ENCODE data around the gene PTPRC. TPM values are rescaled to one million over a fixed set of nuclear protein-coding genes. Genes with fewer than 3 reads are reported as not detected.
A peak's percentile ranks its signal among the peaks of the same experiment; 100 is the strongest.

PTPRC gene
- total RNA-seq, 1 experiment from 2014 or later = not detected

- Histone ChIP-seq H3K4me3 (no peak overlapping the region), H3K4me1 (no peaks in the 10 kb centered on the region), H3K9me3 (replicated peaks) (no peaks in the 10 kb centered on the region), H3K36me3 (no peaks in the 10 kb centered on the region), H3K27ac (no peak overlapping the region), H3K27me3 (no peaks in the 10 kb centered on the region)
- no peak for DNase-seq
Measured at GRCh38 chr1:198649232-198649967, 10.6 kb downstream of the PTPRC start.

GRCh38 chr1:198649968-198650338, 11.1 kb downstream of the PTPRC start:
- H3K27ac ChIP-seq = no peak overlapping the region
- no peaks in the 10 kb centered on the region for H3K27me3 ChIP-seq
- no peak overlapping the region for H3K4me3 ChIP-seq
- no peak for DNase-seq
- no peaks in the 10 kb centered on the region for H3K36me3 ChIP-seq
- H3K4me1 ChIP-seq = no peaks in the 10 kb centered on the region
- H3K9me3 ChIP-seq (replicated peaks) = no peaks in the 10 kb centered on the region

- Histone ChIP-seq H3K4me3 (no peak overlapping the region), H3K27me3 (no peaks in the 10 kb centered on the region), H3K27ac (no peak overlapping the region), H3K36me3 (no peaks in the 10 kb centered on the region), H3K4me1 (no peaks in the 10 kb centered on the region), H3K9me3 (replicated peaks) (no peaks in the 10 kb centered on the region)
- no peak for DNase-seq
Measured at GRCh38 chr1:198650506-198650905, 11.7 kb downstream of the PTPRC start.

GRCh38 chr1:198651650-198652400, 13.0 kb downstream of the PTPRC start:
- Histone ChIP-seq H3K4me1 (no peaks in the 10 kb centered on the region), H3K36me3 (no peaks in the 10 kb centered on the region), H3K4me3 (no peak overlapping the region), H3K27me3 (no peaks in the 10 kb centered on the region), H3K27ac (no peak overlapping the region), H3K9me3 (replicated peaks) (no peaks in the 10 kb centered on the region)
- DNase-seq = no peak

- no peak overlapping the region for H3K4me3 ChIP-seq
- H3K27me3 ChIP-seq = no peaks in the 10 kb centered on the region
- H3K9me3 ChIP-seq (replicated peaks) = no peaks in the 10 kb centered on the region
- no peaks in the 10 kb centered on the region for H3K36me3 ChIP-seq
- no peak overlapping the region for H3K27ac ChIP-seq
- no peaks in the 10 kb centered on the region; the same call in 1 of the 2 replicates for H3K4me1 ChIP-seq
- DNase-seq = no peak
Measured at GRCh38 chr1:198653808-198654413, 15.1 kb downstream of the PTPRC start.

GRCh38 chr1:198655459-198656121, 16.8 kb downstream of the PTPRC start:
- no peaks in the 10 kb centered on the region for H3K36me3 ChIP-seq
- H3K4me3 ChIP-seq = no peak overlapping the region
- no peaks in the 10 kb centered on the region; the same call in 1 of the 2 replicates for H3K4me1 ChIP-seq
- H3K27me3 ChIP-seq = no peaks in the 10 kb centered on the region
- DNase-seq = no peak
- no peaks in the 10 kb centered on the region for H3K9me3 ChIP-seq (replicated peaks)
- no peak overlapping the region for H3K27ac ChIP-seq

GRCh38 chr1:198656500-198656932, 17.7 kb downstream of the PTPRC start:
- H3K27ac ChIP-seq = no peak overlapping the region
- H3K4me3 ChIP-seq = no peak overlapping the region
- no peaks in the 10 kb centered on the region for H3K36me3 ChIP-seq
- H3K9me3 ChIP-seq (replicated peaks) = no peaks in the 10 kb centered on the region
- no peak for DNase-seq
- no peaks in the 10 kb centered on the region for H3K27me3 ChIP-seq
- H3K4me1 ChIP-seq = no peaks in the 10 kb centered on the region; the same call in 1 of the 2 replicates

- no peak overlapping the region for H3K27ac ChIP-seq
- no peak for DNase-seq
- no peaks in the 10 kb centered on the region for H3K36me3 ChIP-seq
- no peaks in the 10 kb centered on the region for H3K27me3 ChIP-seq
- H3K4me3 ChIP-seq = no peak overlapping the region
- H3K4me1 ChIP-seq = no peaks in the 10 kb centered on the region; the same call in 1 of the 2 replicates
- H3K9me3 ChIP-seq (replicated peaks) = no peaks in the 10 kb centered on the region
Measured at GRCh38 chr1:198657550-198658064, 18.8 kb downstream of the PTPRC start.

- H3K27ac ChIP-seq = no peak overlapping the region
Measured at GRCh38 chr1:198660341-198661261, 21.8 kb downstream of the PTPRC start.

GRCh38 chr1:198662821-198663220, 24.0 kb downstream of the PTPRC start:
- H3K4me1 ChIP-seq = no peaks in the 10 kb centered on the region; the same call in 1 of the 2 replicates
- H3K27me3 ChIP-seq = no peaks in the 10 kb centered on the region
- H3K4me3 ChIP-seq = no peak overlapping the region
- H3K27ac ChIP-seq = no peak overlapping the region
- no peaks in the 10 kb centered on the region for H3K36me3 ChIP-seq
- no peak for DNase-seq
- no peaks in the 10 kb centered on the region for H3K9me3 ChIP-seq (replicated peaks)

More at GRCh38 chr1:198660341-198661261, 21.8 kb downstream of the PTPRC start:
- Histone ChIP-seq H3K4me3 (no peak overlapping the region), H3K9me3 (replicated peaks) (no peaks in the 10 kb centered on the region), H3K36me3 (no peaks in the 10 kb centered on the region), H3K4me1 (no peaks in the 10 kb centered on the region; the same call in 1 of the 2 replicates), H3K27me3 (no peaks in the 10 kb centered on the region)
- DNase-seq = no peak

GRCh38 chr1:198664068-198664788, 25.4 kb downstream of the PTPRC start:
- H3K27ac ChIP-seq = no peak overlapping the region
- H3K36me3 ChIP-seq = no peaks in the 10 kb centered on the region
- no peaks in the 10 kb centered on the region for H3K27me3 ChIP-seq
- DNase-seq = no peak
- no peaks in the 10 kb centered on the region for H3K9me3 ChIP-seq (replicated peaks)
- H3K4me3 ChIP-seq = peak overlapping the region; percentile 28
- peaks cover 7% of the 10 kb centered on the region; the same call in 1 of the 2 replicates for H3K4me1 ChIP-seq

- Histone ChIP-seq H3K36me3 (no peaks in the 10 kb centered on the region), H3K9me3 (replicated peaks) (no peaks in the 10 kb centered on the region), H3K27me3 (no peaks in the 10 kb centered on the region), H3K4me3 (no peak overlapping the region), H3K4me1 (peaks cover 12% of the 10 kb centered on the region; the same call in 1 of the 2 replicates), H3K27ac (no peak overlapping the region)
- DNase-seq = no peak
Measured at GRCh38 chr1:198667186-198667585, 28.3 kb downstream of the PTPRC start.

GRCh38 chr1:198667807-198668206, 29.0 kb downstream of the PTPRC start:
- H3K36me3 ChIP-seq = no peaks in the 10 kb centered on the region
- H3K4me3 ChIP-seq = no peak overlapping the region
- no peak for DNase-seq
- H3K4me1 ChIP-seq = peaks cover 12% of the 10 kb centered on the region; the same call in 1 of the 2 replicates
- H3K27me3 ChIP-seq = no peaks in the 10 kb centered on the region
- no peak overlapping the region for H3K27ac ChIP-seq
- H3K9me3 ChIP-seq (replicated peaks) = no peaks in the 10 kb centered on the region
